Stimulated activated naive CD4-positive, alpha-beta T cell (primary cell): Measurements from ENCODE around the gene KCNIP1.
A peak's percentile ranks its signal among the peaks of the same experiment; 100 is the strongest.

Source experiments
- DNase-seq, 6 experiments: peaks; one replicate each; lab custom pipeline; 2025; lab: John Stamatoyannopoulos, UW

KCNIP1 gene

DNA sequence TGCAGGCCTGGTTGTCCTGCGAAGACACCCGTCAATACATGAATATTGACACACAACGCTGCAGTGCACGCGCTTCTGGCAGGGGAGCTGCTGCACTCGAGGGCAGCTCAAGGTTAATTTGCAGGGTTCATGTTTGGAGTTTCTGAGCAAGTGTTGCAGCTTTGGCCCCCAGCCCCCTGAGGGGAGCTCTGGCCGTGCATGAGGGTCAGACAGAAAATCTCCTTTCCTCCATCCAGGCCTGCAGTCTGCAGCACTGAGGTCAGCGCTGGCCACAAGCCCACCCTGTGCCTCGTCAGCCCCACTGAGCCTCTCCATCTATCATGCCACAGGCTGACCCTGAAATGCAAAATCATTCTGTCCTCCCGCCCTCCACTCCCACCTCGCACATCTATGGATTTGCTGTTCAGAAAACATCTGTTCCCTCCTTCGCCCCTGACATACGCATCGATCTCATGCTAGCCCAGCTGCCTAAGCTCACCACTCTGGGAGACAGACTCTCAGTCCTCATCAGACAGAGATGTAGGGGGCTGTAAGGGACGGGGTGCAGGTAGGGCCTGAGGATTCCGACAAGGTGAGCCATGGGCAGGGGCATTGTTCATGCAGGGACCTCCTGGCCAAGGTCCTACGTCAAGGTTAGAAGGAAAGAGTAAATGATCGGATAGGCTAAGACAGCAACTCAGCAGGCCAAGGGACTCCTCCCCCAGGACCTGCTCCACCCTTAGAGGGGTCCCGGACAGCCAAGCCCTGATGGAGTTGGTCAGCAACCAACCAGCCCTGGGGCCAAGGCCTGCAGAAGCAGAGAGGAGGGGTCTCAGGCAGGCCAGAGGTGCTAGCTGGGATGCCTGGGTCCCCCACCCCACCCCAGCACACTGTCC, 125.1 kb downstream of the KCNIP1 start:
- no peak for DNase-seq

GRCh38 chr5:170629566-170630175, 125.9 kb downstream of the KCNIP1 start:
- DNase-seq: no peak

GRCh38 chr5:170630226-170630625, 126.4 kb downstream of the KCNIP1 start:
- no peak for DNase-seq

GRCh38 chr5:170630711-170631141, 126.9 kb downstream of the KCNIP1 start:
- no peak for DNase-seq

DNA sequence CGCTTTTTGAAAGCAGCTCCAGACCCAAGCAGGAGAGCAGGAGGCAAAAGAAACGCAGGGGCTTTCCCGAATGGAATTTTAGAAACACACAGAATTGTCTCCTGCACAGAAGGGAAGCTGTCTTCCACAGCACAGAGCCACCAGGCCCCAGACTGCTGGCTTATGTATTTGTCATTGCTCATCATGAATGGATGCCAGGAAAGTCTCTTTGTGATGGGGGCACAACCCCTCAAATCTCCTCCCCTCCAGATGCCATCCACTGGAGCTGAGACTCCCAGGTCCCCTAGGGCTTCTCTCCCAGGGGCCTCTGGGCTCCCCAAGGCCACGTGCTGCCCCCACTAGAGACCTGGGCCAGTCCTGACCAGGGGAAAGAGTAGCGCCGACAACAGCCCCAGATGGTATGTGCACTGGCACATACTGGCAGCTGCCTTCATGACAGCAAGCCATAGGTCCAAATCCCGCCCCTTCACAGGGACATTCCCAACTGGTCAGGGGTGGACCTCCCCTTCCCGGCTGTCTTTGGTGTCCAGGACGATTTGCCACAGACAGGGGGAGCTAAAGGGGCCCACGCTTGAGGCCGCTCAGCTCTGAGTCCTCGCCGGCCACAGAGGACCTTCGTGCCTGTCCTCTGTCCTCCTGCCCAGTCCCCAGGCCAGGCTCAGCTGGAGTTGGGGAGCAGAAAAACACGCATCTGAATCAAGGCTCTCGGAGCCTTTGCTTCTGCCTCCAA, 127.8 kb downstream of the KCNIP1 start:
- no peak for DNase-seq

DNA sequence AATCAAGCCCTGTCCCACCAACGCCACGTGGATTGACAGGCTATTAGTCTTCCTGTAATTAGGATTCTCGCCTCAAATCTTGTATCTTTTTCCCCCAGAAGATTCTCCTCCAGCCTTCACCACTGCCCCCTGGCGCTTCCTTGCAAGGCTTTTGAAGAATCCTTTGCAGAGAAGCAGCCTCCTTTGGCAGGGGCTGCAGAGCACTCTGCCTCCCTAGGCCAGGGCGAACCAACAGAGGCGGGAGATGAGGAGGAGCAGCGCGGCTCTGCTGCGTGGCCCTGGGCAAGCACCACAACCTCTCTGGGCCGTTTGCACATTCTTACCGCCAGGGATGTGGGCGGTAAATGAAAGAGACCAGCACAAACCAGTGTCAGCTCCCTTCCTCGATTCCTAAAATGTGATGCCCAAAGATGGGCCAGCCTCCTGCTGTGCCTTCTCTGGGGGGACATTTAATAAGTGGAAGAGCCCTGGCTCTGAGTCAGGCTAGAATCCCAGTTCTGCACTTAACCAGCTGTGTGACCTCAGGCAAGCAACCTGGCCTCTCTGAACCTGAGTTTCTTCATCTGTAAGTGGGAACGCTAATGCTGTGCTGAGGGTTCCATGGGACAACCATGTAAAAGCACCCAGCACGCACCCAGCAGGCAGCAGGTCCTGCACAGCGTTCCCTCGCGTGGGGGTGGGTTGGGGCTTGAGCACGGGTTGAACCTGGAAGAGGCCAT, 128.6 kb downstream of the KCNIP1 start:
- peak in 3 of 6 experiments; percentile 20 to 36 (median 23) for DNase-seq

GRCh38 chr5:170632985-170633234, 129.1 kb downstream of the KCNIP1 start:
- peak in 4 of 6 experiments; percentile 16 to 44 (median 32) for DNase-seq

DNA sequence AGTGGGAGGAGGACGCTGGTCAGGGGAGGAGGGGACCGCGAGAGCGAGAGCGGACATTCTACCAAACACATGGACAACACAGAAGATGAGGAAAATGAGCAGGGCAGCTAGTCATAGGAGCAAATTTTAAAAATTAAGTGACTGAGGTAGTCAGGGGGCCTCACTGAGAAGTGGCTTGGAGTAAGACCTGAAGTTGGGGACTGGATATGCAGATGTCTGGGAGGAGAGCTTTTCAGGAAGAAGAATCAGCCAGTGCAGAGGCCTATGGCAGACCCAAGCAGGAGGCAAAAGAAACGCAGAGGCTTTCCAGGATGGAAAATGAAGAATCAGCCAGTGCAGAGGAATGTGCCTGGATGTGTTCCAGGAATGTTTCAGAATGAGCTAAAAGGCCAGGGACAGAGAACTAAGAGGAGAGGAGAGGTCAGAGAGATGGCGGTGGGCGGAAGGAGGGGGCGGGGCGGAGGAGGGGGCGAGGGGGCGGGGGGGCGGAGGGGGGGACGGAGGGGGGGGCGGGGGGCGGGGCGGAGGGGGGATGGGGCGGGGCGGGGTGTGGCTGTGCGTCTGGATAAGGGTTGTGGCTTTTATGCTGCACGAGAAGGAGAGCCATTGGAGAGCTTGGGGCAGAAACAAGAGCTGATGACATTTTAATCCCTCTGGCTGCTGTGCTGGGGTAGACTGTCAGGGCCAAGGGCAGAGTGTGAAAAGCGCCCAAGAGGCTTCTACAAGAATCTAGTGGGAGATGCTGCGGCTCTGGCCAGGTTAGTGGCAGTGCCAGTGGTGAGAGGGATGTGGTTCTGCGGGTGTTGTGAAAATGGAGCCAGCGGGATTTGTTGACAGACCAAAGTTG, 129.6 kb downstream of the KCNIP1 start:
- peak in 4 of 6 experiments; percentile 24 to 64 (median 46) for DNase-seq

GRCh38 chr5:170634256-170634990, 130.6 kb downstream of the KCNIP1 start:
- DNase-seq: no peak

- DNase-seq: no peak
These were observed 131.9 kb downstream of the KCNIP1 start for GRCh38 chr5:170635706-170636105.

GRCh38 chr5:170636206-170636605, 132.4 kb downstream of the KCNIP1 start:
- no peak for DNase-seq

DNA sequence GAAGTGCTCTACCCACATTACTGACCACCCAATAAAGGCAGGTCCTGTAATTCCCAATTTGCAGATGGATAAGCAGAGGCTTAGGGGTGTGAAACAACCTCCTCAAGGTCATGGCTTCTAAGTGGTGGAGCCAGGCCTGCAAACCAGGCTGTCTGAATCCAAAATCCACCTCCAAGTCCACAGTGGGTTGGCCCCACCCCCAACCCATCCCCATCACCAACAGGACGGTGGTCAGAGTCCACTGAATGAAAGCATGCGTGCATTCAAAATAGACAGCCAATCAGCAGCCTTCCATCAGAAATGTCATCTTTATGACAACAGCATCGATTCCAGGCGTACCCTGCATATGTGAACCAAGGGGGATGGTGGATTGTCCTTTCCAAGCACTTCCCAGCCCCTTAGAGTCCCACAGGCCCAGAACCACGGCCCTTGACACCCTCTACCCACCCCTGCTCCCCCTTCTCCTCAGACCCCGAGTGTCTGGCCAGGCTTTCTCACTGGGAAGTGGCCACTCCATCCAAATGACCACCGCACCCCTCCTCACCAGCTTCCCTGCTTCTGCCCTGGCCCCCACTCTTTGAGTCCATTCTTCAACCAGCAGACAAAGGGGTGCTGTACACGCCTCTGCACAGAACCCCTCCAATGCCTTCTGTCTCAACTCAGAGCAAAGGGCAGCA, 133.1 kb downstream of the KCNIP1 start:
- no peak for DNase-seq

DNA sequence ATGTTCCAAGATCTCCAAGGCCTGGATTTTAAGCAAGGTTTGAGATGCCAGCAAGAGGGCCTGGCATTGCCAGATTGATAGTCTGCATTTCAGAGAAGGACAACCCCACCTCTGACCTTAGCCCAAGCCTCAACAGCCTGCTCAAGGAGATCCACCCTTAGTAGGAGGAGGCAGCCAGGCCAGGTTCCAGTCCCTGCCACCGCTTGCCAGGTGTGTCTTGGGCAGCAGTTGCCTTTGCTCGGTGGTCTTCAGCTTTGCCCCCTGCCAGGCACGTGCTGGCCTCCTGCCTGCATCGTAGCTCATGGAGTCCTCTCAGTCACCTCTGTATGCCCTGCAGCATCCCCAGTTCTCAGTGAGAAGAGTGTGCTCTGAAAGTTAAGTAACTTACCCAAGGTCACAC, 134.2 kb downstream of the KCNIP1 start:
- DNase-seq: no peak

DNA sequence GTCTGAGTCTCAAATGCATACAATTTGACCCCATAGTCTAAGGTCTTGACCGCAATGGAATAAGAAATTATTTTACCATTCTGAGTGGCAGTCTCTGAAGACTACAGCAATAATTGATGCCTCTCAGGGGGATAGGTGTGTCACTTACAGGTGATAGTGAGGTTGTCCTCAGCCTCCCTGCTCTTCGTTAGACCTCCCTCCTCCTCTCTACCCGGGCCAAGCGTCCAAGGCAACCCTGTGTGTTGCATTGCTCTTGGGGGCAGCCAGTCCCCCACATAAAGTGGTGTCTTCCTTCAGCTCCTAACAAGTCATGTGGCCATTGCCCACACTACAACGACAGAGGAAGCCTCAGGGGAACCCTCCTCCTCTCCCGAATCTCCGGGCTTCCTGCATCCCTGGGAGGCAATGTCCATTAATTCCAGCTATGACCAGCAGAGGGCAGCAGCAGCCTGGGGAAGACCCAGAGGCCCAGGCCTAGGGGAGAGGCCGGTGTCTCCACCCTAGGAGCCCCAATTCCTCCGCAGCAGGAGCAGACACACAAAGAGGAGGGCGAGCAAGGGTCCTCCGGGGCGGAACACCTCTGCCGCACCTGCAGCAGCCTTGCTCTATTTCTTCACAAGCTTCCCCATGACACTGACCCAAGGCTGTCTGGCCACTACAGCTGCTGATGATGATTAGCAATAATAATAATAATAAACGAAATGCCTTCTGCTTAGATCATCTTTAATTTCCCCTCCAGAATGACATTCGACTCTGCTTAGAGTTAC, 134.8 kb downstream of the KCNIP1 start:
- DNase-seq: peak; percentile 5 to 57 (median 26)

GRCh38 chr5:170639221-170639925, 135.6 kb downstream of the KCNIP1 start:
- no peak for DNase-seq

- no peak for DNase-seq
These were observed 137.1 kb downstream of the KCNIP1 start for GRCh38 chr5:170640731-170641588.

GRCh38 chr5:170641589-170642031, 137.8 kb downstream of the KCNIP1 start:
- DNase-seq: no peak
